OCI-LY7 (cell line): ENCODE data around the gene STAP2. TPM values are rescaled to one million over a fixed set of nuclear protein-coding genes. Genes with fewer than 3 reads are reported as not detected.
A peak's percentile ranks its signal among the peaks of the same experiment; 100 is the strongest.

ENCODE experiments used
- BruUV-seq: library from RNA; stranded (reverse); fragments of 400-500 nt; replicated peaks from 2 replicates; lab custom pipeline; 2021; lab: Mats Ljungman, UMichigan
- CTCF ChIA-PET: fragments of 300-600 bp; sonication (Branson Sonifier 250); formaldehyde crosslinking; loops from one replicate; lab custom pipeline; 2022; ENCODE audit warnings: antibody characterized with exemption; ENCODE audit not compliant: unreplicated experiment; lab: Charles Lee
- POLR2A ChIA-PET: fragments of 300-600 bp; sonication (Branson Sonifier 250); formaldehyde crosslinking; loops from one replicate; lab custom pipeline; 2022; ENCODE audit warnings: antibody characterized with exemption; lab: Charles Lee
- DNase-seq: peaks from one replicate; pipeline ENCODE4 v3.0.0-alpha.2; 2015; ENCODE audit warnings: low spot score
- H2AFZ ChIP-seq: fragments of 200-600 bp; sonication (generic), shearing (Covaris generic); 2 replicates; pipeline ENCODE4 v1.6.1; 2014; ENCODE audit warnings: mild to moderate bottlenecking, antibody characterized with exemption, low read length, moderate library complexity
- H3K27ac ChIP-seq: fragments of 200-600 bp; sonication (generic); 2 replicates; pipeline ENCODE4 v1.5.1; 2014; ENCODE audit warnings: mixed run types, low read depth, mild to moderate bottlenecking, moderate library complexity, low read length, inconsistent platforms; ENCODE audit not compliant: poor library complexity, severe bottlenecking
- H3K36me3 ChIP-seq: fragments of 200-600 bp; sonication (generic); 2 replicates; pipeline ENCODE4 v1.6.1; 2014; ENCODE audit warnings: mild to moderate bottlenecking, antibody characterized with exemption, low read length, moderate library complexity, mixed read lengths; ENCODE audit not compliant: insufficient read depth
- H3K4me1 ChIP-seq: fragments of 200-600 bp; sonication (generic); 2 replicates; pipeline ENCODE4 v1.5.1; 2014; ENCODE audit warnings: mild to moderate bottlenecking, low read length; ENCODE audit not compliant: insufficient read depth, poor library complexity, severe bottlenecking
- H3K4me2 ChIP-seq: fragments of 200-600 bp; sonication (generic); 2 replicates; pipeline ENCODE4 v1.6.1; 2014; ENCODE audit warnings: mild to moderate bottlenecking, low read length
- H3K4me3 ChIP-seq: fragments of 200-600 bp; sonication (generic); 2 replicates; pipeline ENCODE4 v1.5.1; 2014; ENCODE audit warnings: mild to moderate bottlenecking, low read depth, low read length; ENCODE audit not compliant: poor library complexity, severe bottlenecking
- H3K79me2 ChIP-seq: fragments of 200-600 bp; sonication (generic); 2 replicates; pipeline ENCODE4 v1.6.1; 2016; ENCODE audit warnings: low read depth, mild to moderate bottlenecking, low read length, moderate library complexity, mixed read lengths; ENCODE audit not compliant: insufficient read depth
- H3K9me2 ChIP-seq: fragments of 200-600 bp; sonication (generic); 2 replicates; pipeline ENCODE4 v1.6.1; 2016; ENCODE audit warnings: mild to moderate bottlenecking, low read length, mixed read lengths; ENCODE audit not compliant: insufficient read depth
- H3K9me3 ChIP-seq: fragments of 200-600 bp; sonication (generic); 2 replicates; pipeline ENCODE4 v1.6.1; 2014; ENCODE audit warnings: mild to moderate bottlenecking, mixed run types, low read length, mixed read lengths
- H4K20me1 ChIP-seq: fragments of 200-600 bp; sonication (generic); 2 replicates; pipeline ENCODE4 v1.6.1; 2014; ENCODE audit warnings: mild to moderate bottlenecking, antibody characterized with exemption, low read length, moderate library complexity, mixed read lengths; ENCODE audit not compliant: insufficient read depth
- CTCF ChIP-seq: fragments of 200-600 bp; sonication (generic); conservative IDR thresholded peaks from 2 replicates; pipeline ENCODE4 v1.5.1; 2014; ENCODE audit warnings: mild to moderate bottlenecking, antibody characterized with exemption, low read length, moderate library complexity, mixed read lengths
- EZH2phosphoT487 ChIP-seq: fragments of 200-600 bp; sonication (generic); IDR thresholded peaks from 2 replicates; pipeline ENCODE4 v1.6.1; 2018; ENCODE audit warnings: low read depth, borderline replicate concordance, mild to moderate bottlenecking, mixed run types, antibody characterized with exemption, low read length, moderate library complexity, mixed read lengths
- intact Hi-C: fragments of 100-400 bp; cut with micrococcal nuclease; formaldehyde crosslinking; loops from one replicate; pipeline ENCODE4 v1.10.0; 2022; ENCODE audit not compliant: unreplicated experiment
- total RNA-seq, 2 experiments: library from RNA; depleted of rRNA in 1 of 2; stranded (reverse); fragments of >200 nt in 1 of 2; shearing (Covaris generic) in 1 of 2; gene quantifications; 2 replicates each; pipeline ENCODE4 v1.2.3, GENCODE V29; 2014 to 2022

The STAP2 gene
- total RNA-seq, 2 experiments from 2014 or later: 1.2 to 1.3 TPM

- Histone ChIP-seq H3K4me1 (peaks cover 13% of the 10 kb centered on the region), H3K4me2 (peak overlapping the region; percentile 57; the same call in 1 of the 2 replicates), H3K79me2 (no peaks in the 10 kb centered on the region), H3K9me3 (no peaks in the 10 kb centered on the region), H3K36me3 (0 out of 2 replicates have a peak, but pooled peaks cover 4% of the 10 kb centered on the region), H4K20me1 (no peaks in the 10 kb centered on the region), H3K4me3 (peak overlapping the region; percentile 70), H2AFZ (no peak overlapping the region), H3K9me2 (no peaks in the 10 kb centered on the region), H3K27ac (no peak overlapping the region)
- intact Hi-C loops: no loop called here
- POLR2A ChIA-PET: no interaction called here
- no peak for TF ChIP-seq EZH2phosphoT487
- DNase-seq: no peak
- BruUV-seq: no TSS peak
- CTCF ChIA-PET: no interaction called here
These were observed 33.4 kb downstream of the STAP2 start for GRCh38 chr19:4305257-4305612.

DNA sequence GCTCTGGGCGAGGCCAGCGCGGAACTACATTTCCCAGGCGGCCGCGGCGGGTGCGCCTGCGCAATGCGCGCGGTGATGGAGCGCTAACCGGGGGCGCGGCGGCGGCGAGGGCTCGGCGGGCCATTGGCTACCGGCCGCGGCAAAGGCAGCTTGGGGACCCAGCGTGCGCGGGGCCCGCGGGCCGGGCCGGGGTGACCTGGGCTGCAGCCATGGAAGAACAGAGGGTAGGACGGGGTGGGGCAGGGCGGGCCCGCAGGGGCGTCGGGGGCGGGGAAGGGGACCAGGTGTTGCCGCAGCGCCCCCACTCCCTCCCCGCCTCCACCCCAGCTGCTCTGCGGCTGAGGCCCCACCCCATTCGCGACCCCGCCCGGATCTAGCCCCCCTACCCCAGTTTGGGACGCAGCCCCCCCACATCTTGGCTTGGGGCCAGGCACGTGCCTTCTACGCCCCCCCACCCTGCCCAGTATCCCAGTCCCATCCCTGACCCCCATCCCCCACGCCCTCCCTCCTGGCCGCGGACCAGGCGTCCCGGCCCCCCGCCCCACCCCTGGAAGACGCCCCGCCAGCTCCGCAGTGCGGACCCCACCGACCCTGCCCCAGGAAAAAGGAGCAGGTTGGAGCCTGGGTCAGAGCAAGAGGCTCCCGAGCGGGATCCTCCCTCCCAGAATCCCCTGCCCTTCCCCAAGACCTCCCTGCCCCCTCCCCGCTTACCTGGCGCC lies 33.9 kb downstream of the STAP2 start, which contains the start of gene FSD1:
Gene FSD1 (plus strand): TSS at position 61 of the 719 bp plus-strand sequence. CDS start 149 bp downstream, at position 210.
- Histone ChIP-seq H3K79me2 (no peaks in the 10 kb centered on the region), H3K9me3 (no peaks in the 10 kb centered on the region), H3K4me2 (peak within 1 kb of the TSS; percentile 57), H4K20me1 (no peaks in the 10 kb centered on the region), H3K9me2 (no peaks in the 10 kb centered on the region), H2AFZ (peak within 1 kb of the TSS; percentile 68), H3K4me1 (peaks cover 13% of the 10 kb centered on the region), H3K36me3 (0 out of 2 replicates have a peak, but pooled peaks cover 4% of the 10 kb centered on the region), H3K27ac (no peak within 1 kb of the TSS), H3K4me3 (peak within 1 kb of the TSS; percentile 70)
- intact Hi-C loops: no loop called here
- CTCF ChIA-PET: interaction anchor here (0.6 kb wide), 1 partner anchor 97 kb away, joined by 4 read pairs; no protein-coding TSS in a partner anchor
- DNase-seq: peak; percentile 77
- POLR2A ChIA-PET: interaction anchor here (0.6 kb wide), 2 partner anchors 10 to 663 kb away, joined by 3 read pairs; no protein-coding TSS in a partner anchor
- no TSS peak for BruUV-seq
- no peak for TF ChIP-seq EZH2phosphoT487
- no peak for TF ChIP-seq CTCF

- ChIA-PET CTCF (interaction anchor here (0.6 kb wide), 1 partner anchor 96 kb away, joined by 4 read pairs; no protein-coding TSS in a partner anchor), POLR2A (interaction anchor here (0.6 kb wide), 1 partner anchor 663 kb away, joined by 3 read pairs; no protein-coding TSS in a partner anchor)
- no peak overlapping the region for H3K27ac ChIP-seq
- DNase-seq: no peak
- no peaks in the 10 kb centered on the region for H4K20me1 ChIP-seq
- H3K9me3 ChIP-seq: no peaks in the 10 kb centered on the region
- no peaks in the 10 kb centered on the region for H3K79me2 ChIP-seq
- intact Hi-C loops: no loop called here
- no peaks in the 10 kb centered on the region for H3K9me2 ChIP-seq
- H3K4me1 ChIP-seq: peaks cover 13% of the 10 kb centered on the region
- peak overlapping the region; percentile 68 for H2AFZ ChIP-seq
- BruUV-seq: no TSS peak
- H3K36me3 ChIP-seq: 0 out of 2 replicates have a peak, but pooled peaks cover 4% of the 10 kb centered on the region
- peak overlapping the region; percentile 70 for H3K4me3 ChIP-seq
- peak overlapping the region; percentile 57 for H3K4me2 ChIP-seq
- TF ChIP-seq EZH2phosphoT487 (no peak), CTCF (no peak)
These were observed 34.6 kb downstream of the STAP2 start for GRCh38 chr19:4303819-4304537.
